ENCODE data around the gene PCBD2.
"Not testable (repeated sequence)": the region's sequence is repeated elsewhere in the genome, so short reads cannot be mapped to it uniquely, and the experiment has no call there.

The PCBD2 gene

DNA sequence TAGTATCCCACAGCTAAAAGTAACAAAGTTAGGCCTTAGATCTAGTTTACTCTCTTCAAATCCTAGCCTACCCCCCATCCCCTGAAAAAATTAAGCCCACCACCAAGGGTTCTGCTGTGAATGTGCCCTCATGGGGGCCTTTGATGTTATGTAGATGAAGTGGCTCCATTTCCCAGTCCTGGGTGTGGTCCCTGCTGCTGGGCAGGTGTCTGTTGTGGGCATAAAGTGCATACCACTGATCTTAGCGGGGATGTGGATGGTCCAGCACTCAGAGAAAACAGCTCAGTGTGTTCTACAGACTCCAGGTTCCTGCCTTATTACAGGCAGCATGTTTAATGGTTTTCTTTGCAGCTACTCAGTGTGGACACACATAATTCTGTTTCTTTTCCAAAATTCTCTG is 1.9 kb downstream of the PCBD2 start:
- DNase-seq (ENCODE audit: low read depth, low spot score), result no peak

DNA sequence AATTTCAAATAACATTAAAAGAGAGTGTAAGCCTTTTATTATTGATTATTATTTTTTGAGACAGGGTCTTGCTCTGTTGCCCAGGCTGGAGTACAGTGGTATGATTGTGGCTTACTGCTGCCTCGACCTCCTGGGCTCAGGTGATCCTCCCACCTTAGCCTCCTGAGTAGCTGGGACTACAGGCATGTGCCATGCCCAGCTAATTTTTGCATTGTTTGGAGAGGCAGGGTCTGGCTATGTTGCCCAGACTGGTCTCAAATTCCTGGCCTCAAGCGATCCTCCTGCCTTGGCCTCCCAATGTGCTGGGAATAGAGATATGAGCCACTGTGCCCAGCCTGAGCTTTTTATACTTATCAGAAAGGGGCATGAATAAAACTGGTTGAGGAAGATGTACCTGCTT is 5.8 kb downstream of the PCBD2 start:
- not testable (repeated sequence) for DNase-seq (ENCODE audit: low read depth, low spot score)

DNA sequence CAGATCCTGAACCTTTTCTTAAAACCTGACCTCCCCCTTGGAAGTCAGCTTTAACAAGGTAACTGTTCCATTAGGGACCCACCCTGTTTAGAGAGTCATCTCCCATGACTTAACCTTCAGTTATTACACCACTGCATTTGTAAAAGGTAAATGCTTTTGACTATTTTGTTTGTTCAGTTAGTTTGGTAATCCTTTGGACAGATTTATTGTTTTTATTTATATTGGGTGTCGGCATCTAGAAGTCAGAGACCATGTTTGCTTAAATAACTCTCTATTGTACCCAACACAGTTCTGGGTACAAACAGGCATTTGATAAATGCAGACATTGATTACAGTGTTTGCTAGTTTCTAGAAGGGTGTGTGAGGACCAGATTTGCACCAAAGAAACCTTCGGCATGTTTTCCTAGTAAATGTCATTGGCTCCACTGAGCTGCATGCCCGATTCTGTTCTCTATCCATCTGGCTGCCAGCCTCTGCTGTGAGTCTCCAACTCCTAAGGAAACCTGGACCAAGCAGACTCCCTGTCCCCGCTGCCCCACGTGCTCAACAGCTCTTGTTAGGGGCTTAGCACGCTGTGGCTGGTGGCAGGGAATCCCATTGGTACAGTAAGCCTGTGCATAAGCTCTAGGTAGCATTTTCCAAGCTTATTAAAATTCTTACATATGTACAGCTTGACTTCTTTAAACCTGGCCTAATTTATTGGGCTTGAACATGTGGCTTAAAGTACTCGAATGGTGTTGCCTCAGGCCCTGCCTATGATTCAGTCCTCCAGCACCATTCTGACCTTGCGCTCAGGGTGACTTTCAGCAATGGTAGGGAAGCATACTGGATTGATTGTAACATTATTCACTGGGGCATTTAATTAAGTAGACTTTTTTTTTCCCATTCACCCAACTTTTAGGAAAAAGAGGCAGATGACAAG is 6.6 kb downstream of the PCBD2 start:
- no peak for DNase-seq (ENCODE audit: low read depth, low spot score)

DNA sequence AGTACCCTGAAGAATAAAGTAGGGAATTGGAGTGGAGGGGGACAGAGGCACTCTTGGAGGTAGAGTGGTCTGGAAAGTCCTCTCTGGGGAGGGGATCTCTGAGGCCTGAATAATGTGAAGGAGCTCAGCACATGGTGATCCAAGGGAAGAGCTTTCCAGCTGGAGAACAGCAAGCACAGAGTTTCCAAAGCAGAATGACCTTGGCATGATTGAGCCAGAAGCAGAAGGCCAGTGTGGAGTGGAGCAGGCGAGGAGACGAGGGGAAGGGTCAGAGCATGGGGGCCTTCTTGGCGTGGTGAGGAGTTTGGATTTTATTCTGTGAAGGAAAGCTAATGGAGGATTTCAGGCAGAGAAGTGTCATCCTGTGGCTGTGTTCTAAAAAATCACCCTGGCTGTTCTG is 8.3 kb downstream of the PCBD2 start:
- DNase-seq (ENCODE audit: low read depth, low spot score), result no peak

DNA sequence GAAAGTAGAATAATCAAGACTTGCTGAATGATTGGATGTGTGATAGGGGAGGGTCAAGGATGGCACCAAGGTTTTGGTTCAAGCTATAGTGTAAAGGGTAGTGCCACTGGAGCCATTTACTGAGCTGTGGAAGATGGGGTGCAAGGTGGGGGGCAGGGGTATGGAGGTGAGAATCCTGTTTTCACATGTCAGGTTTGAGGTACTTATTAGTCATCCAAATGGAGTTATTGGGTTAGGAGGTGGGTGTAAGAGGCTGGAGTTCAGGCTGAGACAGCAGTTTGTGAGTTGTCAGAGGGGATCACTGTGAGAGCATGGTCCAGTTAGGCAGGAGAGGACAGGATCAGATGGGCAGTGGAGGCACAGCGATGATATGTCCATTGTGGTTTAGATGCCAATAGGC is 8.9 kb downstream of the PCBD2 start:
- DNase-seq (ENCODE audit: low read depth, low spot score), result no peak

DNA sequence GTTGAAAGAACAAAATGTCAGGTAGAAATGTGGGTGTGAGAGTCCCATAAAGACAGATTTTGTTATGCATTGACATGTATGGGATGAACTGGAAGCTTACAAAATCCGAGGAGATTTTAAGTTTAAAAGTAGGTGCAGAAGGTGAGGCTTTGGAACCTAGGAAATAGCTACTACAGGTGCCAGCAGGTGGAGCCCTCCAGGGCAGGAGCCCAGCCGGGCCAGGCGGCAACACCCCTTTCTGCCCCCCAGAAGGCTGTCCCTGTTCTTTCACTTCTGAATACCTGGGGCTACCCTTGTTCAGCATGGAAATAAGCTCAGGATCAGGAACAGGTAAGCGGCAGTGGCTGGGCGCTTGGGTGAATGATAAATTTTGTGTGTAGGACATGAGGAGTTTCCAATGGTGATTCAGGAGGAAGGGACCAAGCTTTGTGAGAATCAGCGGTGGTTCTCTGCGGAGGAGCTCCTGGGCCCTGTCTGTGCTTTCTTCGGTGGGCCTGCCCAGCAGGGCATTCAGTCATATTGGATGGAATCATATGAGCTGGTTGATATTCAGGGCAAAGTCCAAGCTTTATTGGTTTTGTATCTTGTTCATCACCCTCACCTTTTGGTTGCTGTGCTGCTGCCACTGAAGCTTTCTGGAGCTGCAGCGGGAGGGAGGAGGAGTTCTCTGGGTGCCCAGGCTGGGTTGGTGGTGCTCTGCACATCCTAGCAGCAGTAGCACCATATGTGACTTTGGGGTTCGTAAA is 12.3 kb downstream of the PCBD2 start:
- DNase-seq (ENCODE audit: low read depth, low spot score), result no peak

DNA sequence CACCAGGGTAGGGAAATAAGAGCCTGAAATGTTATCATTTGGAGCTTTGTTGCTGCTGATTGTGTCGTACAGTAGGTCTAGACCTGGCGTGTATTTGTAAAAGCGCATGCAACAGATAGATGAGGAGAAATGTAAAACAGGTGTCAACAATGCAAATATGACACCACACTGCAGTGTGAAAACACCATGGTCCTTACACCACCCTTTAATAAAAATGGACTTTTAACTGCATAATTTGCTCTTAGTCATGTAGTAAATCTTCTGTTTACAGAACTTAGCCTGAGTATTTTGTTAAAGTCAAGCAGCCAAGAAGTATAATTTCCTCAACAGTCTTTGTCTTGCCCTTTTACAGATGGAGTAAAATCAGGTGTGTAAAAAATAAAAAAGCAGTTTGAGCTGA is 13.9 kb downstream of the PCBD2 start:
- DNase-seq (ENCODE audit: low read depth, low spot score), result no peak

DNA sequence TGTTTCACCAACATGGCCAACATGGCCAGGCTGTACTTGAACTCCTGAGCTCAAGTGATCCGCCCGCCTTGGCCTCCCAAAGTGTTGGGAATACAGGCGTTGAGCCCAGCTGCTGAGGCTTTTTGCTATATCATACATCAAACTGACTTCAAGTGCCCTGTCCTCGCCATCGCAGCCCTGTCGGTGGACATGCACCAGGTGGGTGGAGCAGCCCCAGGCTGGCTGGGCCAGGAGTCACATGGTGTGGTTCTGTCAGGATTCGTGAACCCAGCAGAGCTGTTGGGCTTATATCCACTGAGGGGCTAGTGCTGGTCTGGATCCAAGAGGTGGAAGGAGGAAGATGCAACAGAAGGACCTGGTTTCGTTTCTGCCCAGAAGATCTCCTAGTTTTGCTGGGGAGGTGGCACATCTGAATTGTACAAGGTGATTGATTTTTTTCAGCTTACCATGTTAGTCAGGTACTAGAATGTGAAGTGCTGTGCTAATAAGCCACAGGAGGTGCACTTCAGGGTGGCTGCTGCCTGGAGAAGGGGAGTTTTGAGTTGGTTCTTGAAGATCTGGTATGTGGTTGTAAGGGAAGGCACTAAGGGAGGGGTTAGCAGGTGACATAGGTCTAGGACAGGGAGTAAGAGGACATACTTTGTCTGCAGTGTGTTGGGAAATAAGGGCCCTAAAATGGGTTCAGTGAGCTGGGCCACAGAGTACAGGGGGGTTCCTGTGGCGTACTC is 16.1 kb downstream of the PCBD2 start:
- no peak for DNase-seq (ENCODE audit: low read depth, low spot score)

DNA sequence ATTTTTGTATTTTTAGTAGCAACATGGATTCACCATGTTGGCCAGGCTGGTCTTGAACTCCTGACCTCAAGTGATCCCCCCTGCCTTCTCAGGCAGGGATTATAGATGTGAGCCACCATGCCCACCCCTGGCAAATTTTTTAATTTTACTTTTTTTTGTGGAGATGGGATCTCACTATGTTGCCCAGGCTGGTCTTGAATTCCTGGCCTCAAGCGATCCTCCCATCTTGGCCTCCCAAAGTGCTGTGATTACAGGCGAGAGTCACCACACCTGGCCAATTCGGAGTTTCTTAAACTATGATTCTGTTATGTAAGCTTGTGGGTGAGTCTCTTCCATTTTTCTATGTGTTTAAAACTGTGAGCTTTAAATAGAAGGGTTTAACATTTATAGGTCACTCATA is 27.6 kb downstream of the PCBD2 start:
- DNase-seq (ENCODE audit: low read depth, low spot score), result no peak

DNA sequence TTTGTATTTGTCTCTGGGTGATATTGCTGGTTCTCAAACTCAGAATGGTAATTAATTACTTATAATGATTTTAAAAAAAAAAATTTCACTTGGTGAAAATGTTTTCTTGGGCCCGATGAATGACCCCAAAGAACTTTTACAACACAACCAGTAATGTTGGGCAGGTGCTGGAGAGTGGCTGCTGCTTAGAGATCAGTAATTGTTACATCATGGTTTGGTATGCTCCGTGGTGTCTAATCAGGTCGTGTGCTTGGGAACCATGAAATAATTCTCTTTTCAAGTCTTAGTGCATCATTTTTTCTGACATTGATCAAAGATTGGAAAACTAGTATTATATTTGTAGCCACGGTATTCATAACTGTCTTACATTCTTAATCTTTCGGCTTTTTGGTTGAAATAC is 29.3 kb downstream of the PCBD2 start:
- DNase-seq (ENCODE audit: low read depth, low spot score), result no peak

DNA sequence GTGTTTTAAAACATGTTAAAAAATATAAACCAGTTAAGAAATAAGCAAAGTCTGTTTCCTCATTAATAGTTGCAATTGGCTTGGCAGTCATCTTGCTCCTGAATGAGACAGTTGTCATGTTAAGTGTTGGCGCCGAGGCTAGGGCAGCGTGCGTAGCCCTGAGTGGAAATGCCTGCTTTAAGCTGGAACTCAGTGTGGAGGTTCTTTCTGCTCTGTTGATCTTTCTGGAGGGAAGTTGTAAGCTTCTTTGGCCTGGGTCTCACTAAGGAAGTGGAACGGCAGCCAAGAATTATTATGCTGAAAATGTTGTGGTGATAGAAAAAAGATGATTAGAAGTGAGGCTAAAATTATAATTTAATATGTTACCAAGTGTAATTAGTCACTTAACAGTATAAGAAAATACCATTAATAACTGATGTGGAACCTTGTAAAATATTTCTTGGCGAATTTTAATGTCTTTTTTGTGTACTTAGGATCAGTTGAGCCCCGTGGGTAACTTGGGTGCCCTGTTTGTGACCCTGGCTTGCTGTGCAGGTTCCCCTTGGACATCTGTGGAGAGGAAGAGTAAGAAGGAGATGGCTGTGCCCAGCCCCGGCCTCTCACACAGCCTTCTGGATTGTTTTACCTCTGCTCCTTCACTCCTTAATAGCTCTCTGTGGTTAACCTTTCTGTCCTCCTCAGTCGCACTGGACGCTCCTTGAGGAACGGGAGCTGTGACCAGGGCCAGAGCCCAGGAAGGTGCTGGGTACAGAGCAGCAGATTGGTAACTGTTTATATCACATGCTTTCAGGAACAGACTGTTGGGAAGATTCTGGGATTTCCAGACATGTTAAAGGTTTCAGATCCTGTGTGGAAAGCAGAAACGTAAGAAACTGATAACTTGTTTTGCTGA is 31.0 kb downstream of the PCBD2 start:
- no peak for DNase-seq (ENCODE audit: low read depth, low spot score)

DNA sequence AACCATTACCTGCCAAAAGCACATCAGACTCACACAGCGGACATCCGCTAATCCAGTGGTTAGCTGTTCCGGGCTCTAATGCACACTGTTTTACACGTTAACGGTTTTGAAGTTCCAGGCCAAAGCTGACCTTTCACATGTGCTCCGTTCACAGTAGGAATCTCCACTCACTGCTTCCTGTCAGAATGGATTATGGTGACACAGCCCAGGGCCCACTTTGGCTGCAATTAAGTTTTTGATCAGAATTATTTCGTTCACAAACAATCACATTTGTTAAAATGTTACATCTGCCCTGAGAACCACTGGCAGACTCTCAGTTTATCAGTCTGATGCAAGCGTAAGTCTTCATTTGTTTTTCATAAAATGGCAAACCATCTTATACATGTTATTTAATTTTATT is 32.6 kb downstream of the PCBD2 start:
- DNase-seq (ENCODE audit: low read depth, low spot score), result no peak

DNA sequence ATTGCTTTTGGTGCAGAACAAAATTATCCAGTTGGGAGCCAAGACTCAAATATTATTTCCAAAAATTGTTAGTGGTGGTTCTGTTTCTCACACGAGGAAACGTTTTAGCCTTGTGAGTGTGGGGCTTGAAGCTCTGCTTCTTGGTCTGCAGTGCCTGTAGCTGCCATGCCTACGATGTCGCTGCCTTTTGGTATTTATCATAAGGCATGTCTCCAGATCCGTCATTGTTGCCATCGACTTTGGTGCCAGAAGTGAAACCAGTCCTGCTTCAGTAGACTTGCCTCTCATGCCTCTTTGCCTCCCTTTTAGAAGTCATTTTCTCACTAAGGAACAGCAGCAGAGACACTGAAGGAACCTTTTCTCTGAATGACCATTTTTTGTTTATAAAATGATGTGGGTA is 33.1 kb downstream of the PCBD2 start:
- DNase-seq (ENCODE audit: low read depth, low spot score), result no peak

DNA sequence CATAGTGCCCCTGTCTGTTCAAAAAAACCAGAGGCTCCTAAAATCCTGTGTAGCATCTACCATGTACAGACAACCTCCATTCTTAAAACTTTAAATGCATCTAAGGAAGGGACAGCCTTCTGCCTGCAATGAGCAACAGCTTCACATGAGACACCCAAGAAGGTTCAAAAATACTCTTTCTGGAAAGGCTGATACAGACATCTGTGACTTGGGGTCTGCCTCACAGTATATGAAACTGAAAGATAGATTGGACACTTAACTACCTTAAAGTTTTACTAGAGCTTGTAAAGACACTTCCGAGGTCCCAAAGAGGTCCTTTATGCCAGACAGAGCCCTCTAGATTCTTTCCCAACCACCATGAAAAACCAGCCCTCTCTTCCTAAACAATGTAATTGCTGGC is 34.6 kb downstream of the PCBD2 start:
- no peak for DNase-seq (ENCODE audit: low read depth, low spot score)

DNA sequence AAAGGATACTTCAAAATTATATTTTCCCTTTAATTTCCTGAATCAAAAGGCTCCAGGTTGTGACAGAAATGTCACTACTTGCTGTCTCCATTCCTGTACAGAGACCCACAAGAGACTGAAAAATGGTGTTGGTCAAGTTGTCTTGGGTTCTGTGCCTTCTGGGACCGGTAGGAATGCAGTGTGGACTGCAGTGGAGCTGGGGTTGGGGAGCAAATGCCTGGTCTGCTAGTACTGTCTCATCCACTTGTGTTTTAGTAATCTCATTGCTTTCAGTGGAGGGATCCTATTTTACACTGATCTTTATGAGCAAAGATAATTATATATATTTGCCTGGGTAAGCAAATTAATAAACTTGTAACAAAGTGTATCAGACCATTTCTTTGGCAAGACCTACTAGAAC is 38.6 kb downstream of the PCBD2 start:
- DNase-seq (ENCODE audit: low read depth, low spot score), result no peak

DNA sequence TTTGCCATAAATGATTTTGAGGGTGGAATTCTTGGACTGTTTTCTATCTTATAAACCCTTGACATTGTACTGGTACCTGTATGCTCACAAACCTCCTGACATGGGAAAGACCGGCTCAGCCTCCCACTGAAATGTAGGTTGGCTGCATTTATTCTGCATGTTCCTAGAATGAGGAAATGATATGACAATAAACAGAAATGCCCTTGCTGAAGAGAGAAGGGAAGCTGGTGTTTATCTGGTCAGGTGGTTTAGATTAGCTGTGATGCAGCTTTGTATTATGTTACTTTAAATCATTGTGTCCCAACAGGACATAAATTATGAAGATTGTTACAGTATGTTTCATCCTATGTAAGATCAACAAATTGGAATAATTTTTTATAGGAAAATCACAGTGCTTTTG is 39.7 kb downstream of the PCBD2 start:
- no peak for DNase-seq (ENCODE audit: low read depth, low spot score)

DNA sequence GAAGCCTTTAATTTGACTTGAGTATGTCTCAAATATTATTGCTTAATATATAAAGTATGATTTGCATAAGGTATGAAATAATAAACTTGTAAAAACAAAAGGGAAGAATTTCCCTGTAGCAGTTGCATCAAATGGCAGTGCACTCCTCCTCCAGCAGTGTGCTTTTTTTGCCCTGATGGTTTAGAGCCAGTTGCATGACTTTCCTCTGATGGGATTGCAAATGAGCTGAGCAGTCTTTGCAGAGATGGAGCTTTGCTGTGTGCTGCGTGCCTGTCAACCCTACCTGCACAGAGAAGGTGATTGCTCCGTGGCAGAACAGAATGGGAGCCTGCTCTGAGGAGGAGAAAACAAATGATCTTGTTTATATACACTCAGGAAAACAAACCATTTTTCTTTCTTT is 40.1 kb downstream of the PCBD2 start:
- no peak for DNase-seq (ENCODE audit: low read depth, low spot score)

DNA sequence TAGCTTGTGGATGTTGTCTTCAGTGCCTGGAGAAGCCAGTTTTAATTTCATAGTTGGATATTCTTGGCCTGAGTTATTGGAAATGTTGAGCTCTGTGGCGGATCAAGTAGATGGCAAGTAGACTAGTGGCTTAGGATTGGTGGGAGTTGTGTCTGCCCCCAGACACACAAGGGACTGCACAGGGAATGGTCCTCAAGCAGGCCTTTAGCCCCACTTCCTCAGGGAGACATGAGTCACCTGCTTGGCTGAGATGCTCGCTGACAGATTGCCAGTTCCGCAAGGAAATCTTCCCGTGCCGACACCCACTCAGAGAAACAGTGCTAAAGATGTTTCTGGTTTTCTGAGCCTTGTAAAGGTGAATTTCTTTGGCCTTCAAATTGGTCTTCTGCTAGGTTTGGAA is 44.0 kb downstream of the PCBD2 start:
- DNase-seq (ENCODE audit: low read depth, low spot score), result no peak

DNA sequence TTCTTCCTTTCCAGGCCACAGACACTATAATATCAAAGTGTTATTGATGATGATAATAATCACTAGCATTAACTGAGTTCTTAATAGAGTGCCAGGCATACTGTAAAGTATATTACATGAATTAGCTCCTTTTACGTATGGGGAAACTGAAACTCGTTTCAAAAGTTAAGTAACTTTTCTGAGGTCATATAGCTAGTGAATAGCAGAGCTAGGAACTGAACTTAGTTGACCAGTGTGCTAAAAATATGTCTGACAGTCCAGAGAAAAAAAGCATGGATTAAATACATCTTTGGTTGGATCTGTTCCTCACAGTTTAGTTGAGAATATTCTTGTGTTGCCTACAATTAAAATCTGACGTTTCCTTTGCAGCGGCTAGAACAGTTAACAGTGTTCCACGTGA is 44.4 kb downstream of the PCBD2 start:
- DNase-seq (ENCODE audit: low read depth, low spot score), result no peak

DNA sequence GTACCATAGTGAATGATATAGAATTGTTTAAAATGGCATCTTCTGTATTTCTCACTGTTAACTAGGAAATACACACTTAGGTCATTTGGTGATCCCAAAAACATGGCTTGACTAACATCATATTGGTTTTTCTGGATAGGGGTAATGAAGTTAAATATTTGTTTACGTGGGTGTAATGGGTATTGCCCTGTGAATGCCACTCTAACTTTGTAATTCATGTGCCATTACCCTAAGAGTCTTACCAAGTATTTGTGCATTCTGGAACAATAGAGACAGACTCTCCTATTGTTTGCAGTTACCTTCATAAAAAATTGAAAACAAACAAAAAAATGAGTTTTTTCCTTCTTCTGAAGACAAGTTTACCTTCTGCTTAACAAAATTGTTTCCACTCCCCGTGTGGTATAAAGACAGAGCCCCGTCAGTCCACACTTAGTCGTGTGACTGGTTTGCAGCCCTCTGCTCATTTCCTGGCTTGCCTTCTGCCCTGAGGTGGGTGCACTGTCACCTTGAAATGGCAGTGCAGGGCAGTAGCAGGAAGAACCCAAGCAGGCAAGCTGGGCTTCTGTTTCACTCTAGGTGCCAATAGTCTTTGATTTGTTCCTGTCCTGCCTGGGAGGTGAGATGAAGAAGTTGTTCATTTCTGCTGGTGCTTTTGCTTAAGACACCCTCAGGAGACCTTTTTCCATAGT is 53.1 kb downstream of the PCBD2 start:
- no peak for DNase-seq (ENCODE audit: low read depth, low spot score)

DNA sequence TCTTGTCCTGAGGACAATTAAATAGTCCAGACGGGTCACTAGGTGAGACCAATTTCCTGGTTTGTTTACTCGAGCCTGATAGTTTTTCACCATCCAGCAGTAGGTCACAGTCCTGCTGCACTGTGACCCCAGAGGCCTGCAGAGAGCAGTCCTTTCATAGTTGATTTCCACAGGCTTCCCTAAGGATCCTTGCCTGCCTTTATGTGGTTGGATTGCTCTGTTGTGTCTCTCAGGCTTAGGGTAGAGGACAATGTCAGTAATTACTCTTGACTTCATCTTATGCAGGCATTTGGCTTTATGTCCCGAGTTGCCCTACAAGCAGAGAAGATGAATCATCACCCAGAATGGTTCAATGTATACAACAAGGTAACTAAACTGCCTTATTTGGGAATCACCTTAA is 53.8 kb downstream of the PCBD2 start:
- DNase-seq (ENCODE audit: low read depth, low spot score), result no peak
